Measurements from ENCODE around the gene DCAF10. TPM values are rescaled to one million over a fixed set of nuclear protein-coding genes. Genes with fewer than 3 reads are reported as not detected.
A peak's percentile ranks its signal among the peaks of the same experiment; 100 is the strongest.

The DCAF10 gene
- polyA plus RNA-seq, 1 donor (not counting 4 experiments of a cell fraction or from before 2014, with no cell fraction given), result 29.2 TPM

- Histone ChIP-seq H4K20me1 (ENCODE audit: control insufficient read depth, extremely low read depth, insufficient read depth, low read length) (no peaks in the 10 kb centered on the region), H3K4me1 (ENCODE audit: control insufficient read depth, extremely low read depth, insufficient read depth, low read length) (peaks cover 22% of the 10 kb centered on the region), H3K27me3 (ENCODE audit: control insufficient read depth, extremely low read depth, insufficient read depth, low read length) (no peaks in the 10 kb centered on the region), H3K27ac (ENCODE audit: control insufficient read depth, insufficient read depth, low read length) (no peak overlapping the region), H3K36me3 (ENCODE audit: control insufficient read depth in 2 of 2, extremely low read depth in 1 of 2, insufficient read depth in 2 of 2, low read length in 2 of 2) (peaks cover 4 to 5% of the 10 kb centered on the region in 2 experiments), H3K9ac (ENCODE audit: control insufficient read depth, extremely low read depth, insufficient read depth, low read length) (no peak overlapping the region), H3K79me2 (ENCODE audit: control insufficient read depth, insufficient read depth, low read length) (peaks cover 35% of the 10 kb centered on the region), H3K9me3 (ENCODE audit: control insufficient read depth, low read depth, low read length) (no peaks in the 10 kb centered on the region), H2AFZ (ENCODE audit: control insufficient read depth, low read length) (no peak overlapping the region), H3K9me1 (ENCODE audit: control insufficient read depth, extremely low read depth, insufficient read depth, low read length) (no peaks in the 10 kb centered on the region), H3K4me2 (ENCODE audit: control insufficient read depth, extremely low read depth, insufficient read depth, low read depth, low read length) (peak overlapping the region; percentile 86), H3K4me3 (ENCODE audit: control insufficient read depth in 2 of 3, extremely low read depth in 1 of 3, insufficient read depth in 2 of 3, low read depth in 1 of 3, low read length in 3 of 3) (peak overlapping the region in 1 of 3 experiments; percentile 95)
- TF ChIP-seq CTCF (optimal IDR thresholded peaks at IDR 0.05 in 1 of 3, IDR thresholded peaks at IDR 0.05 in 1 of 3, conservative IDR thresholded peaks at IDR 0.05 in 1 of 3; ENCODE audit: extremely low read depth in 1 of 3, insufficient read depth in 2 of 3, low read length in 3 of 3) (no peak), EZH2 (IDR thresholded peaks at IDR 0.05; ENCODE audit: low read length) (no peak)
- dilution Hi-C loops (cut with MboI; ENCODE audit: extremely low pct_ligation_motif_present, low sequenced_read_pairs), result no loop called here
- DNase-seq (ENCODE audit: low read depth, low spot score) (no peak), FAIRE-seq (no peak)
Observed at GRCh38 chr9:37902131-37902530, 101.5 kb downstream of the DCAF10 start.

GRCh38 chr9:37902796-37903646 lies 102.4 kb downstream of the DCAF10 start:
- peak overlapping the region; percentile 86 for H3K4me2 ChIP-seq (ENCODE audit: control insufficient read depth, extremely low read depth, insufficient read depth, low read depth, low read length)
- H3K79me2 ChIP-seq (ENCODE audit: control insufficient read depth, insufficient read depth, low read length), result peaks cover 35% of the 10 kb centered on the region
- peaks cover 22% of the 10 kb centered on the region for H3K4me1 ChIP-seq (ENCODE audit: control insufficient read depth, extremely low read depth, insufficient read depth, low read length)
- H4K20me1 ChIP-seq (ENCODE audit: control insufficient read depth, extremely low read depth, insufficient read depth, low read length), result no peaks in the 10 kb centered on the region
- H3K27me3 ChIP-seq (ENCODE audit: control insufficient read depth, extremely low read depth, insufficient read depth, low read length), result no peaks in the 10 kb centered on the region
- H2AFZ ChIP-seq (ENCODE audit: control insufficient read depth, low read length), result peak overlapping the region; percentile 79
- dilution Hi-C loops (cut with MboI; ENCODE audit: extremely low pct_ligation_motif_present, low sequenced_read_pairs), result no loop called here
- peak overlapping the region; percentile 80 for H3K27ac ChIP-seq (ENCODE audit: control insufficient read depth, insufficient read depth, low read length)
- peaks cover 4 to 5% of the 10 kb centered on the region in 2 experiments for H3K36me3 ChIP-seq (ENCODE audit: control insufficient read depth in 2 of 2, extremely low read depth in 1 of 2, insufficient read depth in 2 of 2, low read length in 2 of 2)
- peak overlapping the region; percentile 85 for H3K9ac ChIP-seq (ENCODE audit: control insufficient read depth, extremely low read depth, insufficient read depth, low read length)
- no peaks in the 10 kb centered on the region for H3K9me3 ChIP-seq (ENCODE audit: control insufficient read depth, low read depth, low read length)
- FAIRE-seq (peak; percentile 71), DNase-seq (ENCODE audit: low read depth, low spot score) (no peak)
- peak overlapping the region; percentile 76 to 95 (median 93) for H3K4me3 ChIP-seq (ENCODE audit: control insufficient read depth in 2 of 3, extremely low read depth in 1 of 3, insufficient read depth in 2 of 3, low read depth in 1 of 3, low read length in 3 of 3)
- H3K9me1 ChIP-seq (ENCODE audit: control insufficient read depth, extremely low read depth, insufficient read depth, low read length), result no peaks in the 10 kb centered on the region
- TF ChIP-seq EZH2 (IDR thresholded peaks at IDR 0.05; ENCODE audit: low read length), result no peak
- TF ChIP-seq CTCF (optimal IDR thresholded peaks at IDR 0.05 in 1 of 3, IDR thresholded peaks at IDR 0.05 in 1 of 3, conservative IDR thresholded peaks at IDR 0.05 in 1 of 3; ENCODE audit: extremely low read depth in 1 of 3, insufficient read depth in 2 of 3, low read length in 3 of 3), result no peak

All from keratinocyte (primary cell).